CD4-positive, alpha-beta T cell treated with Interleukin-1 beta for 1 hour (primary cell): ENCODE data around the gene OR9G4.

Source experiments
- DNase-seq, 2 donors: peaks; one replicate each; pipeline ENCODE4 v3.0.0-alpha.2; 2020 to 2022

OR9G4 gene

GRCh38 chr11:56748597-56748996, at the start of gene OR9G4:
OR9G4 (minus strand) TSS chr11:56748697; CDS start chr11:56743766, 4,931 bp downstream.
- DNase-seq = no peak

GRCh38 chr11:56783448-56784041, 35.0 kb upstream of the OR9G4 start:
- DNase-seq = peak in 1 of 2 donors; percentile 5

- no peak for DNase-seq
Observed at GRCh38 chr11:56782167-56782847, 33.8 kb upstream of the OR9G4 start.

- DNase-seq = no peak
Observed at GRCh38 chr11:56776809-56777208, 28.3 kb upstream of the OR9G4 start.

- no peak for DNase-seq
Observed at GRCh38 chr11:56764976-56765375, 16.5 kb upstream of the OR9G4 start.

GRCh38 chr11:56751480-56751879, 3.0 kb upstream of the OR9G4 start:
- DNase-seq = no peak

GRCh38 chr11:56750190-56750589, 1.7 kb upstream of the OR9G4 start:
- DNase-seq = no peak

- no peak for DNase-seq
Observed at GRCh38 chr11:56740886-56741285, 7.6 kb downstream of the OR9G4 start.

- no peak for DNase-seq
Observed at GRCh38 chr11:56740107-56740506, 8.4 kb downstream of the OR9G4 start.

- no peak for DNase-seq
Observed at GRCh38 chr11:56720513-56720912, 28.0 kb downstream of the OR9G4 start.

GRCh38 chr11:56716379-56716854, 32.1 kb downstream of the OR9G4 start:
- no peak for DNase-seq

GRCh38 chr11:56714206-56714605, 34.3 kb downstream of the OR9G4 start:
- DNase-seq = no peak

GRCh38 chr11:56706486-56706885, 42.0 kb downstream of the OR9G4 start:
- no peak for DNase-seq

- no peak for DNase-seq
Observed at GRCh38 chr11:56705784-56706396, 42.6 kb downstream of the OR9G4 start.

GRCh38 chr11:56700914-56701485, 47.5 kb downstream of the OR9G4 start:
- no peak for DNase-seq

- no peak for DNase-seq
Observed at GRCh38 chr11:56700242-56700913, 48.1 kb downstream of the OR9G4 start.

- no peak for DNase-seq
Observed at GRCh38 chr11:56698795-56699194, 49.7 kb downstream of the OR9G4 start, which contains the start of gene OR9G1. OR9G1 (plus strand) TSS chr11:56699095; CDS start chr11:56700388, 1,293 bp downstream.

GRCh38 chr11:56693428-56693827, 55.1 kb downstream of the OR9G4 start:
- DNase-seq = no peak
